ENCODE data around the gene AKAP6.
"Not testable (repeated sequence)": the region's sequence is repeated elsewhere in the genome, so short reads cannot be mapped to it uniquely, and the experiment has no call there.

AKAP6 gene

DNA sequence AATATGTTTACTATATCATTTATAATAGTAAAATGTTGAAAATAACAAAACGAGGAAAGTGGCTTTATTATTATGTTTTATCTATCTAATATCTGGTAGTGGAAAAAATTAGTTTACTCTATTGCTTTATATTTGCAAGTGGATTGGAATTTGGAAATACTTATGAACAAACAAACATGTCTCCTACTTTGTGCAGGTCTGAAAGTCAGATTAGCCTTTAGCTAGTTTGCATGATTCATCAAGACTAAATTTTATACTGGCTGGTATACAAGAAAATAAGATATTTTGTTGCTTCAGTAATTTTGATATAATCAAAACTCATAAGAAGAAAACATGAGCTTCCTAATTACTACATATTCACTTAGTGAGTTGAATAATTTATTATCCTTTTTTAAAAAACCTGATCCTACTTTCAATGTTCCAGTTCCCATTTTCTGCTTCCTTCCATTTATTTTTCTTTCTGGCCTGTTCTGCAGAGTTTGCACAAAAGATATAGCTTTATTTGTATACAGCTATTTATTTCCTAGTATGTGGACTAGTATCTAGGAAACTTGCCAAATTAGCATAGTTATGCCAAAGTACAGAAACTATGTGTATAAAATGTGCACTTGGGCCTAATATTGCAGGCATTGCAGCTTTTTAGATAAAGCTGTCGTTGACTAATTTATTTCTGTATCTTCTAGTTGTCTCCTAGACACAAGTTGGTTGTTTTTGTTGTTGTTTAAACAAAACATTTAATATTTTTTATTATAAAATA is 122.0 kb downstream of the AKAP6 start:
- DNase-seq = no peak

DNA sequence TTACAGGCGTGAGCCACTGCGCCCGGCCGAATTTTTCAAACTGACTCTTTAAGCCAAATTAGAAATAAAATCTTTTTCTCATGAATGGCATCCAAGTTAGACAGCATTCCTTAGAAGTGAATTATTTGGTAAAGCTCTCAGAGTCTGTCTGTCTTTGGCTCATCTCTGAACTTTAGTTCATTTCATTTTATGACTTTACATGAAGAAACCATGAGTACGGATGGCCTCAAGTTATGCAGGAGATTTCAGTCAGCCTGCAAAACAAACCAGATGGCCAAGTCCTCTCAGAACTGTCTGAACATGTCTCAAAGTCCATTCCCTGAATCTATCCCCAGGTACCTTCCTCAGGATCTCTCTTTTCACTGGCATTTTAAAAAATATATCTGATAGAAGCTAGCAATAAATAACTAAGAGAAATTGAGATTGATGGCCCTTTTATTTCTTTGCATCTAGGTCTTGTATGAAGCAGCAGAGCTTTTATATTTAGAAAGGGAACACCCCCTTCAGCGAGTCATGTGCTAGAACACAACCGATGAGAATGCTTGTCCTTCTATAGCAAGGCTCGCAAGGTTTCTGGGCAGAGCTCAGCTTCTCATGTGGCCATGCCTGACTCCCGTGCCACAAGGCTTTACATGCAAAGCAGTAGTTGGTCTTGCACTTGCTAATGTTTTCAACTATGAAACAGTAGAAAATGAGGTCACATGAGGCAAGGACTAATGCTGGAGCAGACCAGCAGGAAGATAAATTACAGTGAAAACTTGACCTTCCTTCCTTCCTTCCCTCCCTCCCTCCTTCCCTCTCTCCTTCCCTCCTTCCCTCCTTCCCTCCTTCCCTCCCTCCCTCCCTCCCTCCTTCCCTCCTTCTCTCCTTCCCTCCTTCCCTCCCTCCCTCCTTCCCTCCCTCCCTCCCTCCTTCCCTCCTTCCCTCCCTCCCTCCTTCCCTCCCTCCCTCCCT is 125.0 kb downstream of the AKAP6 start:
- no peak for DNase-seq

DNA sequence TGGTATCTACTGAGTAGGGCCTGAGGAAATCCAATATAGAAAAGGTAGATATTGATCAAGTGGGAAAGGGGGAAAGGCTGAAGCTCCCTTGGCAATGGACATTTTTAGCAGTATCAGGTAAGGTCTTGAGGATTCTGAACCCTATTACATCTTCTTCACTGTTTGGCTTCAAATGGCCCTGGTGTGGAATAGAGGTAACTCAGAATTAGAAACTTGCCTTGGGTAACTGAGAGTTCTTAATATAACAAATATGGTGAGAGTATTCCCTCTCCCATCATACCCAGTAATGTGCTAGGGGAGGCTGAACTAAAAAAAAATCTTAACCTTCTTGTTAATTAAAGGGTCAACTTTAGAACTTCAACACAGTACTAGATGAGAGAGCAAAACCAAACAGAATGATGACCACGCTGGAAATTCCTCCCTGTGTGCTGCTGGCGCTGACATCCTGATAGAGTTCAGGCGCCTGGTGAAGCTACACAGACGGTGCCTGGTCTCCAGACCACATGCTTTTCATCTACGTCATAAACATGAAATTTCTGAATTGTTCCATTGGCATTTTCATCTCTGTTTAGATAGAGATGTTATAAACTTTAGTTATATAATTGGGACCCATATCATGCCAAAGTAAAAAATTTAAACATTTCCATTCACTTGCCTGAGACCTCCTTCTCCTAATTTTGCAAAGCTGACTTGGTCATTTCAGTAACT is 128.3 kb downstream of the AKAP6 start:
- no peak for DNase-seq

DNA sequence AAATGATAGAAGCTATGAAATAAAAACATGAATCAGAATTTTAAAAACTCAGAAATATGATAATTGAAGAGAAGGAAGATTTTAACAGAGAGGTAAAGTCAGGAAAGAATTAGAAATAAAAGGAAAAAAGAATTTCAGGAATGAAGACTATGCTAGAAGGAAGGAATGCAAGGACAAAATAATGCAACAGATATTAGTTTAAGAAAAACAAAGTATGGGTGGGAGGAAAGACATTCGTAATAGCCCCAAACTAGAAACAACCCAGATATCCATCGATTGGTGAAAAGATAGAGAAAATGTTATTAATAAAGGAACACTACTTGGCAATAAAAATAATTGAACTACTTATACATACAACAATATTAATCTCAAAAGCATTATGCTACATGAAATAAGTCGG is 129.6 kb downstream of the AKAP6 start:
- no peak for DNase-seq

DNA sequence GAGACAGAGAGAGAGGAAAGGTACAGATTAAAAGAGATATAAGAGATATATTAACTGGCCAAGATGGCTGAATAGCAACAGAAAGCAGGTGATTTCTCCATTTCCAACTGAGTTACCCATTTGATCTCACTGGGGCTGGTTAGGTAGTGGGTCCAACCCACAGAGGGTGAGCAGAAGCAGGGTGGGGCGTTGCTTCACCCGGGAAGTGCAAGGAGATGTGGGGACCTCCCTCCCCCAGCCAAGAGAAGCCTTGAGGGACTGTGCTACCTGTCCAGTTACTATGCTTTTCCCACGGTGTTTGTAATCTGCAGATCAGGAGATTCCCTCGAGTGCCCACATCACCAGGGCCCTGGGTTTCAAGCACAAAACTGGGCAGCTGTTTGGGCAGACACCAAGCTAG is 131.2 kb downstream of the AKAP6 start:
- no peak for DNase-seq

DNA sequence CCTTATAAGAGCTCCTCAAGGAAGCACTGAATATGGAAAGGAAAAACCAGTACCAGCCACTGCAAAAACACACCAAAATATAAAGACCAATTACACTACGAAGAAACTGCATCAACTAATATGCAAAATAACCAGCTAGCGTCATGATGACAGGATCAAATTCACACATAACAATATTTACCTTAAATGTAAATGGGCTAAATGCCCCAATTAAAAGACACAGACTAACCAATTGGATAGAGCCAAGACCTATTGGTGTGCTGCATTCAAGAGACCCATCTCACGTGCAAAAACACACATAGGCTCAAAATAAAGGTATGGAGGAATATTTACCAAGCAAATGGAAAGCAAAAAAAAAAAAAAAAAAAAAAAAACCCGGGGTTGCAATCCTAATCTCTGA is 133.5 kb downstream of the AKAP6 start:
- not testable (repeated sequence) for DNase-seq

DNA sequence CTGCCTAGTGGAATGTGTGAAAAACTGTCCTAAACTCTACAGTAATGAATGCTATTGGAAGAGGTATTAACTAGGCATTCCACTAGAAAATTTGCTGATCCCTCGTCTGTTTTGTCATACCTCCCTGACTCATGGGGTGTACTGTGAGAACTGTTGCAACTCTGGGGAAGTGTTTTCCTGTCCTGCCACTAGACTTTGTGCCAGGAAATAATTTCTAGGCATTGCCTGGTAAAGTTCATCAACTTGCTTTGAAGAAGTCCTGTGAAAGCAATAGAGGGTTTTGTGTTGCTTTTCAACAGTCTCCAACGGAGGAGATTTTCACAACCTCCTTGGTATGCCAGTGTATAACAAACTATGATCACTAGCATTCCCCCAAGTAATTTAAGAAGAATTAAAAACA is 139.9 kb downstream of the AKAP6 start:
- DNase-seq = no peak

DNA sequence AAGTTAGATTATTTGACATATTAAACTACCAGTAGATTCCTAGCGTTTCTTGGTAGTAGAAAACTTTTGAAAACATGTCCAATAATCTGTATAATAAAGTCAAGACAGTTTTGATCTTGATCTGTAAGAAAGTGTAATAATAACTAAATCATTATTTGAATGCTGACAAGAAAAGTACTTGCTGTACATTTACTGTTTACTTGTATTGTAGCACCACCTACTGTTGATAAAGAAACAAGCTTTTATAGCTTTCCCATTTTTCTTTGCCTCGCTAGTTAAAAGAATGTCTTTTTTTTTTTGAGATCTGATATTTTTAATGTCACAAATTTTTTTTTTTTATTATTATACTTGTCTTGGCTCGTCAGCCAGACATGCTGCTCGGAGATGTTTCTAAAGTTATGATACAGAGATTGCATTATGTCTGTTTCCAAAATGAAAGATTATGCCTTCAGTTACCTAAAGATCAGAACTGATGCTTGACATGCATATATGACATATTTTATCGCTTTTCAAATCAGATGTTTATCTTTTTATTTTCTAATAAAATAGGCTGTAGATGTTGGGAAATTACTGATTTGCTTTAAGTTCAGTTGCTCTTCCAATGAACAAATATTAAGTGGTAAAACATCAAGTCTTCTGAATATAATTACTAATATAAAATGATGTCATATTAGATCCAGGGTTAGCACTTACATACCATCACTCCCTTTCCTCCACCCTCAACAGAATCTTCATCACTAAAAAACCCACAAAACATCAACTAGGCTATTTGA is 140.5 kb downstream of the AKAP6 start:
- DNase-seq = no peak

DNA sequence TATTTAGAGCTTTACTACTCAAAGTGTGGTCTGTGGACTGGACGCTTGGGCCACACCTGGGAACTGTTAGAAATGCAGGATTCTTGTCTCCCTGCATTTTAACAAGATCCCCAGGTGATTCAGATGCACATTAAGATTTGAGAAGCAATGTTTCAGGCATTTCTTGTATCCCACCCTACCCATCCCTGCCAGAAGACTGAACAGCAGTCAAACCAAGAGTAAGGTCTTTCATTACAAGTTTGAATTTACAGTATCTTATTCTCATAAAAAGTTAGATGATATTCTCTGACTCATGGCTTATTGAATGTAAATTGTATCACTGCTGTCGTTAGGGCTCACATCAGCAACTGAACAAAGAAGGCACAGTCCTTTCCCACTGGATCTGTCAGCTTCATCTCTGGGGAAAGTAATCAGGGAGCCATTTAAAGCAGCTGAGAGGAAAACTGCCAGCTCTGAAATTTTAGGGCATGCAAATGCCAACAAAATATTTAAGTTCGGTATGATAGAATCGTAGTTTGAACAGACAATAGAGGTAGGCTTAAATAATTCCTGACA is 141.1 kb downstream of the AKAP6 start:
- DNase-seq = no peak

DNA sequence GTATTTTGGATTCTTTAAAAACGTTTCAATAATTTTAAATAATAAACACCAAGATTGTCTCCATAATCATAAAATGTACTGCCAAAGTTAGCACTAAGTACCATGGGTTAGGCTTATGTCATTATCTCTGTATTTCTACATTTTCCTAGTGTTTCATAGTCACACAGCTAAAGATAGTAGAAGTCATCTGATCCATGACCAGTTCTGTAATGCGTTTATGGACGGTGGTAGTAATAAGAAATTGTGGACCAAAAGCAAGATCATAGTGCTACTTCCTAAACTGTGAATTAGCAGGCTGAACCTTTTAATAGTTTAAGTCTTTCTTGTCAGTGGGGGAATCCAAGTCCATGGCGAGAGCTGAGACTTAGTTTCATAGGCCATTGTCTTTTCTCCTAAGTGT is 142.1 kb downstream of the AKAP6 start:
- DNase-seq = no peak

DNA sequence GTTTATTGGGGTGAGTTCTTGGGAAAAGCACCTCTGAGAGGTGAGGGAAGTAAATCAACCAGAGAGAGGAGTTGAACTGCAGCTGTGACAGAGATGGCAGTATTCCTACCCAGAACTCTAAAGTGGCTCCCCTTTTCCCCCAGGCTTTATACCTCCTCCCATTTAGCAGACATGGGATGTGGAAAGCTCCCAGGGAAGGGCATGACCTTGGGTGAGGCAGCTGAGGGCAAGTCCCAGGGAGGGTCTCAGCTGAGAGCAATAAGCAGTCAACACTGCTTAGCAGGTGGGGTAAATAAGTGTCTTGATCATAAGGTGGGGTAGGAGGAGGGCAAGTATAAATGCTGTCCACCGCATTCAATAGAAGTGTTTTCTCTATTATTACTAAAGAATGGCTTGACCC is 143.0 kb downstream of the AKAP6 start:
- no peak for DNase-seq

DNA sequence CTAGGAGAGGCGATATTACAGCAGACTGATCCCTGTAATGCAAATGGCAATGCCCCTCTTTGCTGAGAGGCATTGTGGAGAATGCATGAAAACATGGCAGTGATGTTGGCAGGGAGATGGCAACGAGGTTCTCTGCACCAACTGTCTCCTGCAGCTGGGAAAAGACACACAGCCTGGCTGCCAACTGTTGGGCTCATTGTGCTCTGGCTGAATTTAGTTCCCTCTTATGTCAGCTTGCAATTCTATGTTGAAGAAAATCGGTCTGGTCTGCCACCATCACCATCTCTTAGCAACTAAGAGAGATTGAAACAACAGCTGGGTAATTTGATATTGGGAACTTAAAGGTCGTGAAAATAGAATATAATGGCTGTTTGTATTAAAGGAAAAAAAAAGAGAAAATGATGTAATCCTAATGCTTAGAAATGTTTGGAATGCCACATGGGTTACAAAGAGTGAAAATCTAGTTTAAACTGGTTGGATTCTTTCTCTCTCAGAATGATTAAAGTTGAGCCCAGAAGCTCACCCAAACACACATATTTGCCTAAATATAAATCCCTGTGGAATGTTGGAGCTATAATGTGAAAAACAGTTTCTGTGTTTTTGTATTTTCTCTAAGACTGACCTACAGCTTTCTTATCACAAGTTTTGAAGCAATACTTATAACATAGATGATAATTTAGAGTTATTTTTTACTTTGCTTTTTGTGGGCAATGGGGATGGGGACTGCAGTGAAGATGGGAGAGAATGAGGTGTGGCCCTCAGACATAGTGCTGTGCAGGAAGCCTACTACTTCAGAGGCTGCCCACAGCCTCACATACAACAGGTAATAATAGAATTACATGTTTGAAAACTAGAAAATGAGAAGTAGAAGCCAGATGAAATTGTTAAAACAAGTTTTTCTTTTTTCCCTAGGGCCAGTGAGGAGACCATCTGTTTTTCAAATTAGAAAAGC is 143.7 kb downstream of the AKAP6 start:
- DNase-seq = no peak

DNA sequence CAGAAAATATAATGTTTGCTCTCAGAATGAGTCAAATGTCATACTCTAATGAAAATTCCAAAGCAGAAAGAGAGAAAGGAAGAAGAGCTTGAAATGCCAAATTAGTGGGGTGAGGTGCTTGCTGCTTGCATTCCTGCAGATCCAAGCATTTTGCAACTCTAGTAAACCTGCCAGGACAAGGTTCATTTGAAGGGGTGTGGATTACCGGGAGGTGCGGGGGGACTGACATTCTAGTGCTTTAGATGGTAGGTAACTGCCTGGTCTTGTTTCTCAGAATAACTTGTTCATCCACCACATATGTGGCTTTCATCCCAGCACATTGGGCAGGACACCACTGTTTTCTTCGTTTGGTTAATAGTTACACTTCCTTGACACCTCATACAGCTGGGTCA is 144.4 kb downstream of the AKAP6 start:
- DNase-seq = no peak

DNA sequence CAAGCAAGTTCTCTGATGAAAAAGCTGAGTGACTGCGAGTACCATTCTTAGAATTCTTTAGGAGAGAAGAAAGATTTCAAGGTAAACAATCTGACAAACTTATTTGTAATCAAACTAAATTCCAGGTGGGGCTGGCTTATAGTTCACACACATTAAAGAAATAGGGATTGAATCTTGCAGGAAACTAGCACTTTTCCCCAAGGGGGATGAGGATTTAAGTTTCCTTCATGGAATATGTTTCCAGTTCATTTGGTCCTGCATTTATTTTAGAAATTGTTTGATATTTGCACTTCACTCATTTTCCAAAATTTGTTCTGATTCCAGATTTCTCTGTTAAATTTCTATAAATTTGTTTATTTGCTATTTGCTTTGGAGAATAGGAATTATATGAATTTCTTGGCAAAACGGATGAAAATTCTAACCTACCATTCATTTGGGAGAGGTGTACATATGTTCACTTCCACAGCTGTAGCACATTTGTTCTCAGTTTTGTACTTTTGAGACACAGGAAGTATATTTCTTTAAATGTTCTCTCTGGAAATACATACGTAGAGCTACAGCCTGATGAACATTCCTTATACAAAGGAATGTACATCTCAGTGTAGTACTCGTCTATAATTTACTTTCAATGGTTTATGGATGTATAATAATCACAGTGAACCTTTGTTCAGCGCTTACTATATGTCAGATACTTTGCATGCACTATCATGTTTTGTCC is 145.5 kb downstream of the AKAP6 start:
- no peak for DNase-seq

DNA sequence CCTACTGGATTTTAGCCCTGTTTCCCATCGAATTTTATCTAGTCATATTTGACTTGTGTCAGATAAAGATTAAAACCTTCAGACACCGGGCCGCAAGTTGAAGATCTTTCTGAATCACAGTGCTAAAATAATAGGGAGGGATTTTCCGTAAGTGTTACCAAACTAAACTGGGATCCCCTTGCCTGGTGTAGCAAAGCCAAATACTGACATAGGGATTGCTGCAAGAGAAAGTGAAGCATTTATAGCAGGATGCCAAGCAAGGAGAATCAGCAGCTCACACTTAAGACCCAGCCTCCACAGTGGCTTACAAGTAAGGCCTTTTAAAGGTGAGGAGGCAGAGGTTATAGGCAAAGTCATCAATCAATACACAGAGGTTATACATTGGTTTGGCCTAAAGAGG is 147.4 kb downstream of the AKAP6 start:
- no peak for DNase-seq

DNA sequence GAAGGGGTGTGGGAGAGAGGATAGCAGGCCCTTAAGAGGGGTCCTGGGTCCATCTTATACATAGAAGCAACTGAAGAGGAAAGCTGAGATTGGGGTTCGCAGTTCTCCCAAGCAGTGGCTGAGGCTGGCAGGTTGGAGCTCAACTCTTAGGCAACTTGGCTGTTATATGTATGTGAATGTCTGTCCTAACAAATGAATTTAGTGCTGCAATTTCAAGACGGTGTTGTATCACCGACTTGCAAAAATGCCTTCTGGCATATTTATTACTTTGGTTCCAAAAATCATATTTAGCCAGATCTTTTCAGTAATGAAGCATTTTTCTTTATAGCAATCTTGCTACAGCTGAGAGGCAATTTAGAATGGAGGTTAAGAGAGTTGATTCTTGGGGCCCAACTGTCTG is 148.3 kb downstream of the AKAP6 start:
- DNase-seq = no peak

DNA sequence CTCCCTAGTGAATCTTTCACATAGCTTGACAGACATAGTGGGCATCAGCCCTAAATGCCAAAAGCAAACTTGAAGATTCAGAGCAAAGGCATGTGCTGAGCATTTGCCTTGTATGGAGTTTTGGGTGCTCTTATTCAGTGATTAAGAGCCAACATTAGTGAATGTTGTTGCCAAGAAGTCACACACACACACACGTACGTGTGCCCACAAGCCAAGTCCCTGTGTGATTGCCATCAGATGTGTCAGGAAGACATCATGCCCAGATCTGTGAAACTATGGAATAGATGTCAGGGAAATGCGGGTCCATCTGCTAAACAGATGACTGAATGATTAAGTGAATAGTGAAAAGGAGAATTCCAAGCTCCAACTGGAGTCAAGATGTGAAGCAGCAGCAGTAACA is 149.0 kb downstream of the AKAP6 start:
- no peak for DNase-seq

DNA sequence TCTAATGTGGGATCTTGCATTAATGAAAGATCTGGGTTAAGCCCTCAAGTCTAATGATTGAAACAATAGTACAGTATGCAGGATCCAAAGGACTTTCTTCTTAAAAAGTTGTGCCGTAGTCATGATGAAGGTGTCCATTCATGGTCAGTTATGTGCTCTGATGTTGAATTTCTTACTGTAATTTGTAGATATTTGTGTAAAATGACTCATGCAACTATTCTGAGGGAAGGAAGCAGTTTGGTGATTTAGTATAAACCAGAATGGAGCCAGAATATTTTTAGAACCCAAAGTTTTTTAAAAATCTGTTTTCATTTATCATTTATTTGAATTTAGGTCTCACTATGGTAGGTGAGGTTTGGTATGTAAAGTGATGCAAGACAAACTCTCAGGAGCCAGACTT is 151.2 kb downstream of the AKAP6 start:
- no peak for DNase-seq

DNA sequence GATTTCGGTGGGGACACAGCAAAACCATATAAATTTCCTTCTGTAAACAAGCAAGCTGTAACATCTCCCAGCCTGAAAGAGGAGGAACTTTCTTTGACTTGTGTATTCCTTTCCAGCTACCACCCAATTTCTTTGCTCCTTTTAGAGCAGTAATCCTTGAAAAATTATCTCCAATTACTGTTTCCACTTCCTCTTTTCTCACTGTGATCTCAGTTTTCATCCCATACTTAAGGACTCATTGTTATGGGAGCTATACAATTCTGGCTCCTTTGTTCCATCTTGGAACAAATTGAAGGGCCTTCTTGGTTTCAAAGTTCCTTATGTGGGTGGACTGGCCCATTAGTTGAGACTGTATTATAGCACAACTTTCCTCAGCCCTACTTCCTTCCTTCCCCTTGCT is 152.6 kb downstream of the AKAP6 start:
- DNase-seq = no peak

DNA sequence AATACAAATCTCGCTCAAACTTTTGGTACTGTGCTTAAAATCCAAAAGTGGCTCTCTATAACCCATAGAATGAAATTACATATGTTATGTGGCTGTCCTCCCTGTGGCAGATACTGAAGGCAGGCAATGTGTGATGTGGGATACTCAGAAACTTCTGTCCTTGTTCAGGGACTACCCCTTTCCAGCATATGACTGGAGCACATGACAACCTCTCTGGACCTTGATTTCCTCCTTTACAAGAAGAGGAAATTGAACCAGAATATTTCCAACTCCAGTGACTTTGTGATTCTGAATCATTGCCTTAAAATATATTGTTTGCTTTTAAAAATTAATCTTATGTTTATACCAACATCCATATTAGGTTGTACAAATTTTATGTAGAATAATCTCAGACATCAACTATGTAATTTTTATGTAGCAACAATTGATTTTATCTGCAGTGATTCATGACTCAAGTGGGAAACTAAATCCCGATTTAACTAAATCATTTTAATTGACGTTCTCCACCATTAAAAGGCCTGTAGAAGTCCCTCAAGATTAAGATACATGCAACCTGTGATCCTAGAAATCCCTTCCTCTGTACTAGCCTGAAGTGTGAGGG is 162.4 kb downstream of the AKAP6 start:
- no peak for DNase-seq
